Measurements from ENCODE around the gene NOL6. TPM values are rescaled to one million over a fixed set of nuclear protein-coding genes. Genes with fewer than 3 reads are reported as not detected.
"Not testable (repeated sequence)": the region's sequence is repeated elsewhere in the genome, so short reads cannot be mapped to it uniquely, and the experiment has no call there.

NOL6 gene
- total RNA-seq, 1 donor from 2014 or later = 16.7 TPM

DNA sequence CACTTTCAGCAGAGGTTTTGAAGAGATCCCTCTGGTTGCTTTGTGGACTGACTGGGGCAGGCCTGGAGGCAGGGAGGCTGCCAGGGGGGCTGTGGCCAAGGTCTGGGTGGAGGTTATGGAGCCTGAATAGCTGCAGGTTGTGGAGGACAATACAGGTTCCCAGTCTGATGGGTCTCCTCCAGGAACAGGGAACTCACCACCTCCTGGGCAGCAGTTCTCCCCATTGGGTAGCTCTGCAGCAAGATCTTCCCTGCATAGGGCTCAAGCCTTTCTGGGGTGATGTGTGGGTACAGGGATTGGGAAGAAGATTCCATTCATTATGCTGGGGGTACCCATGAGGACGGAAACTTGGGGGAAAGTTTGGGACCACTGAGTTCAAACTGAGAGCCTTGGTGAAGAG is 33.1 kb downstream of the NOL6 start:
- intact Hi-C loops (cut with DNase I) = no loop called here
- no peak for DNase-seq (ENCODE audit: low spot score)

DNA sequence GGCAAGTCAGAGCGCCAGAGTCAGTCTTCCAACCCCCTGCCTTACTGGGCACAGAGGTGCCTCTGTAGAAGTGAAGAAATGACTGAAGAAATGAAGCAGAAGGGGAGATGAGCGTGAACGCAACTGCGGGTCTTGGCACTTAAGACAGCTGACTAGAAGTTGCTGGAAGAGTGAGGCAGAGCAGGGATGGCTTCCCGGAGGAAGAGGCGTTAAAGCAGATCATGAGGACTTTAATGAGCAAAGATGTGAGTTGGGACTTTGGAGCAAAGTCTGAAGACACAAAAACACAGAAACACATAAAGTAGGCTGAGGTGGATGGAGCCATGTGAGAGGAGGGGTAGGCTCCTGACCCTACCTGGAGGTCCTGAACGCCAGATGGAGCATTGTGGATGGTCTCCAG is 33.5 kb downstream of the NOL6 start:
- intact Hi-C loops (cut with DNase I) = no loop called here
- DNase-seq (ENCODE audit: low spot score) = no peak

- intact Hi-C loops (cut with DNase I) = no loop called here
- no peak for DNase-seq (ENCODE audit: low spot score)
These were observed 34.0 kb downstream of the NOL6 start for GRCh38 chr9:33439731-33440130.

DNA sequence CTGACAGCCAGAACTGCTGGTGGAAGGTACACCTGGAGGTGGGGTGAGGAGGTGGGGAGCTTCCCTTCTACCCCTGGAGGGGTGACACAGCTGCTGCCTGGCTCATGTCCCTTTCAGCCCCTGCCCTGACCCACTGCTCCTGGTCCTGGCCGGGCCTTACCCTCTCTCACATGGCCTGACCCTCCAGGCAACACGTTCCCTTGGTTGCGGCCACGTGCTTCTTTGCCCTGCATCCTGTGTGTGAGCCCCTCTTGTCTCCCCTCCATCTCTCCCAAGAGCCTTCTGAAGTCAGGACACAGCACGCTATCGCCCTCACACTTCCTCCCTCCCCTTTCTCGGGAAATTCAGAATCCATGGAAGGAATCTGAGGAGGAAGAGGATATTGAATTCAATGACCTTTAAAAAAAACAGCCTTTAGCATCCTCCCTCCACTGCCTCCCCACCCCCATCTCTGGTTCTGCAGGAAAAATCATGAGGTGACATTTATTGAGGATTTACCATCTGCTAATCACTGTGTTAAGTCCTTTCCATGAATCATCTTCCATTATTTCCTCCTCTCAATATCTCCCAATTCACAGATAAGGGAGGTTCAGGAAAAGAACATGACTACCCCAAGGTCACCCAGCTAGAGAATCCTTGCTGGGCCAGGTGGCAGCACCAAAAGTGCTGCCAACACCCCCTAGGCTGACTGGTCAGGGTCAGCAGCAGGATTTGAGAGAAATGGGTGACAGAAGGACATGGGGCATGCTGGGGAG is 34.6 kb downstream of the NOL6 start:
- no peak for DNase-seq (ENCODE audit: low spot score)
- intact Hi-C loops (cut with DNase I) = no loop called here

- intact Hi-C loops (cut with DNase I) = no loop called here
- DNase-seq (ENCODE audit: low spot score) = no peak
These were observed 35.8 kb downstream of the NOL6 start for GRCh38 chr9:33437898-33438297.

GRCh38 chr9:33437205-33437604 is 36.5 kb downstream of the NOL6 start:
- intact Hi-C loops (cut with DNase I) = no loop called here
- DNase-seq (ENCODE audit: low spot score) = no peak

GRCh38 chr9:33436445-33436844 is 37.3 kb downstream of the NOL6 start:
- intact Hi-C loops (cut with DNase I) = no loop called here
- no peak for DNase-seq (ENCODE audit: low spot score)

DNA sequence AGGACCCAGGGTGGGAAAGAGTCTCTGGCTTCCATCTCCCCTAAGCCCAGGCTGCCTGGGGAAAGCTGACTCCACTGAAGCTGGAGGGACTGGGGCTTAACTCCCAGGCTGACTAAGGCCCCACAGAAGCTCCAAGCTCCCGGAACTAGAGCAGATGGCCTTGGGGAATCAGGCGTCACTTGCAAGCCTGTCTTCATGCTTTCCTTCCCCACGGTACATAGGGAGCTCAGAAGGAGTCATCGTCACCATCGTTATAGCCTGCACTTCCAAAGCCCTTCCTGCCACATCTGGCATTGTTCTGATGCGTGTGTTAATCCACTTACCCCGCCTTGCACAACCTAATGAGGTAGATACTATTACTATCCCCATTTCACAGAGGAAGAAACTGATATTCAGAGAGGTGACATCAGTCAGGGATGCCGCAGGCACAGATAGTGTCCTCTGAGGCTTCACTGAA is 37.9 kb downstream of the NOL6 start:
- no peak for DNase-seq (ENCODE audit: low spot score)
- intact Hi-C loops (cut with DNase I) = no loop called here

GRCh38 chr9:33434317-33435105 is 39.2 kb downstream of the NOL6 start:
- intact Hi-C loops (cut with DNase I) = no loop called here

DNA sequence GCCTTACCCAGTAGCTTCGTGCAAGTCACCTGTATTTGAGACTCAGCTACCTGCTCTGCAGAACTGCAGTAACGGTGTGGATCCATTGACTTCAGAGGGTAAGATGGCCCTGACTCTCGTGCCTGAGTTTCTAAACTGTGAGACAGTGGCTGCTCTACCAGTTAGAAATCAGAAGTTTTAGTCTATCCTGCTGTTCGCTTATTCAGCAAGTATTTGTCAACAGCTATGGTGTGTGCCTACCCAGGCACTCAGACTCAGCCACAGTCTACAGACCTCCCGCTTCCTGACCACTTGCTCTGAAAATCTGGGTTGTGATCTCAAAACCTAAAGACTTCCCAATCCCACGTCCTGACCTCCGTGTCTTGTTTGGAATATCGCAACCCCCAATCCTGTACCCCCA is 39.9 kb downstream of the NOL6 start:
- no peak for DNase-seq (ENCODE audit: low spot score)
- intact Hi-C loops (cut with DNase I) = no loop called here

More at GRCh38 chr9:33434317-33435105, 39.2 kb downstream of the NOL6 start:
- DNase-seq (ENCODE audit: low spot score) = no peak

- DNase-seq (ENCODE audit: low spot score) = no peak
- intact Hi-C loops (cut with DNase I) = no loop called here
These were observed 42.3 kb downstream of the NOL6 start for GRCh38 chr9:33431420-33431819.

GRCh38 chr9:33430942-33431341 is 42.8 kb downstream of the NOL6 start:
- no peak for DNase-seq (ENCODE audit: low spot score)
- intact Hi-C loops (cut with DNase I) = no loop called here

GRCh38 chr9:33429256-33429985 is 44.3 kb downstream of the NOL6 start:
- no peak for DNase-seq (ENCODE audit: low spot score)
- intact Hi-C loops (cut with DNase I) = no loop called here

- no peak for DNase-seq (ENCODE audit: low spot score)
These were observed 46.9 kb downstream of the NOL6 start for GRCh38 chr9:33426843-33427293.

DNA sequence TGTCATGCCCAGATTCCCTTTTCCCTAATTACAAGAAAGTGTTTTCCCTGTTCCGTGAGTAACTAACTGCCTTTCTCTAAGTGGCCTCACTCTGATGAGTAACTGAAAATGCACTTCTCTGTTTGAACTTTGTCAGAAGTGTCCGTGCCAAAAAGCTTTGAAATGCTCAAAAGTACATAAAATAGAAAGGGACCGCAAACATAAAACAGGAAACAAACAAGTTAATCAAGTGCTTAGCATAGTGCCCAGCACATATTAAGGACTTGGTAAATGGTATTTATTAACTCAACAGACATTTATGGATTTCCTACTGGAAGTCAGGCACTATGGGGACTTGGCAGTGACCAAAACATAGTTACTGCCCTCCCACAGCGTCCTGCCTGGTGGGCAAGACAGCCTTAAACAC is 48.6 kb downstream of the NOL6 start:
- no peak for DNase-seq (ENCODE audit: low spot score)
- intact Hi-C loops (cut with DNase I) = no loop called here

More at GRCh38 chr9:33426843-33427293, 46.9 kb downstream of the NOL6 start:
- intact Hi-C loops (cut with DNase I) = no loop called here

DNA sequence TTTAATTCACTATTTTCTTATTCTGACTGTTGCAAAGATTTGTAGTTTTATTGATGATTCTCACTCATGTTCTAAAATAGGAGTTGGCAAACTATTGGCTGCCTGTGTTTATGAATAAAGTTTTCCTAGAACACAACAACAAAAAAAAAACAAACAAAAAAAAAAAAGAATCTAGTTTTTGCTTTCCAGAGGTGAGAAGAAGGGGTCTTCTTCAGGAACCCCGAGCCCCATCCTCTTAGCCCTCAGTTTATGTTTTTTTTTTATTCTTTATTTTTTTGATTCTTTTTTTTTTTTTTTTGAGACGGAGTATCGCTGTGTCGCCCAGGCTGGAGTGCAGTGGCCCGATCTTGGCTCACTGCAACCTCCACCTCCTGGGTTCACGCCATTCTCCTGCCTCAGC is 49.2 kb downstream of the NOL6 start:
- DNase-seq (ENCODE audit: low spot score); intact Hi-C loops (cut with DNase I): not testable (repeated sequence)

GRCh38 chr9:33424043-33424442 is 49.7 kb downstream of the NOL6 start:
- intact Hi-C loops (cut with DNase I); DNase-seq (ENCODE audit: low spot score): not testable (repeated sequence)

GRCh38 chr9:33419708-33420303 is 53.9 kb downstream of the NOL6 start:
- no peak for DNase-seq (ENCODE audit: low spot score)
- intact Hi-C loops (cut with DNase I) = no loop called here

DNA sequence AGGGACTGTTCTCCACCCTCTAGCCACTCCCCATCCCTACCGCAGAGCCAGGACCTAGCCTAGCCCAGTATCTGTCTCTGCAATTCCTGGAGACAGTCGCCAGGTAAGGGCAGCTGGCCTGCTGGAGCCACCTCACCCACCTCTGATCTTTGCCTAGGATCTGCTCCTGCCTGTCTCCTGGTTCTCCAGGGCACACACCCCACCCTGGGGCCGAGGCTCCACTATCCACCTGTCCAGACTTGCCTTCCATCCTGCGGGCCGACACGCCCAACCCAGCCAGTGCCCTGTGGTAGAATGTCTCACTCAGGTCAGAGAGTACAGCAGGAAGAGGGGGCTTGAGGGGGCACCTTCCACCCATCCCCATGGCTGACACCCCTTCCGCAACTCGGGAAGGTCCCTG is 55.6 kb downstream of the NOL6 start:
- intact Hi-C loops (cut with DNase I) = no loop called here
- DNase-seq (ENCODE audit: low spot score) = no peak

DNA sequence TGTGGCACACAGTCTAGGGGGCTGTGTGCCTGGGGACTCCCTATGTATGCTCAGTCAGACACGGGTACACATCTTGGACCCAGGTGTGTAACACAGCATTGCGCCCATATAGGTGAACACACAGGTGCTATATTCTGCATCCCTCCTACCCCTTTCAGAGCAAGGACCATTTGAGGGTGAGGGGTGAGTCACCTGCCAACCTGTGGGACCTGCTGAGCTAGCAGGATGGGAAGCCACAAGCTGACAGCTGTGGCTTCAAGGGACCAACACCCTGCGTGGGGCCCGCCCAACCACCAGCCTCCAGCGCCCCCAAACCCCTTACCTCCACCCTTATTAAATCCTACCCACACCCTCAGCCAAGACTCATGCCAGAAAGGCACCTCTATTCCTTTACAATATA is 56.7 kb downstream of the NOL6 start:
- intact Hi-C loops (cut with DNase I) = no loop called here
- DNase-seq (ENCODE audit: low spot score) = no peak
